Duodenal mucosa (tissue), 2 donors: ENCODE results near the gene GAPT.

Experiments
- H3K27ac ChIP-seq: one replicate; pipeline ENCODE4 v1.7.0; 2013; ENCODE audit warnings: low read depth, low read length
- H3K27me3 ChIP-seq, 2 donors: one replicate each; pipeline ENCODE4 v1.7.0; 2013; ENCODE audit warnings: low read length in 2 of 2, control low read depth in 1 of 2; ENCODE audit not compliant: insufficient read depth in 2 of 2, control insufficient read depth in 1 of 2
- H3K36me3 ChIP-seq, 2 donors: one replicate each; pipeline ENCODE4 v1.7.0; 2013; ENCODE audit warnings: low read length in 2 of 2, control low read depth in 1 of 2; ENCODE audit not compliant: insufficient read depth in 2 of 2, control insufficient read depth in 1 of 2
- H3K4me1 ChIP-seq, 2 donors: one replicate each; pipeline ENCODE4 v1.7.0; 2013; ENCODE audit warnings: low read length in 2 of 2, control low read depth in 1 of 2; ENCODE audit not compliant: insufficient read depth in 2 of 2, control insufficient read depth in 1 of 2
- H3K4me3 ChIP-seq, 2 donors: one replicate each; pipeline ENCODE4 v1.7.0; 2013; ENCODE audit warnings: low read length in 2 of 2, low read depth in 1 of 2
- H3K9ac ChIP-seq, 2 donors: one replicate each; pipeline ENCODE4 v1.7.0; 2013; ENCODE audit warnings: low read length in 2 of 2, low read depth in 1 of 2
- H3K9me3 ChIP-seq, 2 donors: one replicate each; pipeline ENCODE4 v1.7.0; 2013; ENCODE audit warnings: low read length in 2 of 2, control low read depth in 1 of 2; ENCODE audit not compliant: control insufficient read depth in 1 of 2

Gene GAPT

DNA sequence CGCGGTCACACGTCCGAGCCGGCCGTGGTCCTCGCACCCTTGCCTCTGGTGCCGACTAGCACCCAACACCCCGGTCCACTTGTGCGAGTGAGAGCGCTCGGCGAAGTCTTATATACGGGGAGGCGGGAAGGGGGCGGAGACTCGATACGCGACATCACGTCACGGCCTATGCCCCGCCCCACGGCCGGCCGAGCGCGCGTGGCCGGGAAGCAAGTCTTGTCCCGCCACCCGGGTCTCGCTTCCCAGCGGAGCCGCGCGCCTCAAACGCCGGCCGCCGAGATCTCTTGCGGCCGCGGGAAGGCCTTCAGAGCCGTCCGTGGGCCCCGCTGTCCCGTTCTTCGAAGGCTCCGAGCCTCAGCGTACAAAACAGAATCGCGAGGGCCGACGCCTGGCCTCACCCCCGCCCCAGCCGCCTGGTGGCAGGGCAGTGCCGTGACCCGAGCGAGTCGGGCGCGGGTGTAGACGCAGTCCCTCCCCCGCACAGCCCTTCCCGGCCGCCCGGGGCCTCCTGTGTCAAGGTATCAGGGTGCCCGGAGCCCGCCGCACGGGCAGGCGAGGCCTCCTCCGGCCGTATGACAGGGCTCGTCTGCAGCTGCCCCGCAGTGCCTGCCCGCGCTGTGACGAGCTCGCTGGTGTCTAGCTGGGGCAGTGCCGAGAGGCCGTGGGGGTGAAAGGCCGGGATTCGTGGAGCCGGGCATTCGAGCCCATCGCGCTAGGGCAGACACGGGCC is 31.1 kb upstream of the GAPT start, which contains the start of gene PLK2:
PLK2 (minus strand) TSS at position 85 of the 730 bp plus-strand sequence. CDS start 127 bp downstream, outside the sequence.
- H3K9me3 ChIP-seq = no peaks in the 10 kb centered on the region
- H3K27ac ChIP-seq = peak within 1 kb of the TSS; percentile 94
- H3K4me1 ChIP-seq = peaks cover 0 to 16% of the 10 kb centered on the region in 2 donors
- peak within 1 kb of the TSS; percentile 79 to 81 for H3K9ac ChIP-seq
- H3K27me3 ChIP-seq = no peaks in the 10 kb centered on the region
- peaks cover 10 to 21% of the 10 kb centered on the region in 2 donors for H3K36me3 ChIP-seq
- peak within 1 kb of the TSS; percentile 81 to 84 for H3K4me3 ChIP-seq

DNA sequence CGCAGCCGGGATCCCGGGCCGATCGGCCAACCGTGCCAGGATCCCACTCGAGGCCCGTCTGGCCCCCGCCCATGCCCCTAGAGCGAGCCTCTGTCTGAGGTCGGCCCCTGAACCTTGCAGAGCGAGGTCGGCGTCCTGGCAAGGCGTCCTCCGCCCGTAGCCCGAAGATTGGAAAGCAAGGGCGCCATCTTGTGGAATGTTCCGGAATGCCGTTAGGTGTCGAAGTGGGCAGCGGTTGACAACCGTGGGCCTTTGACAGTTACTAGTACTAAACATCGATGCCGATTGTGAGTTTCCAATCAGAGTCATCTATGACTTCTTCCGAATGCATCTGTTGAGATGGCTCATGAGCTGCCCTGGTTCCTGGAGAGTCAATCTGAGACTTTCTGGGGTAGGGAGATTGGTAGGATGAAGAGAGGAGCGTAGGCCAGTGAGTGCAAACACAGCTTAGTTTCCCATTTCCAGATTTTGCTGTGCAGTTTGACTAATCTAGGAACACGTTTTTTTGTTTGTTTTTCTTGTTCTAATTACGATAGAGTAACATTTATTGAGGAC is 30.4 kb upstream of the GAPT start:
- H3K4me3 ChIP-seq = peak overlapping the region; percentile 81 to 84
- H3K9ac ChIP-seq = peak overlapping the region; percentile 79 to 81
- no peaks in the 10 kb centered on the region for H3K9me3 ChIP-seq
- peak overlapping the region; percentile 94 for H3K27ac ChIP-seq
- H3K4me1 ChIP-seq = peaks cover 0 to 16% of the 10 kb centered on the region in 2 donors
- peaks cover 5 to 15% of the 10 kb centered on the region in 2 donors for H3K36me3 ChIP-seq
- no peaks in the 10 kb centered on the region for H3K27me3 ChIP-seq

DNA sequence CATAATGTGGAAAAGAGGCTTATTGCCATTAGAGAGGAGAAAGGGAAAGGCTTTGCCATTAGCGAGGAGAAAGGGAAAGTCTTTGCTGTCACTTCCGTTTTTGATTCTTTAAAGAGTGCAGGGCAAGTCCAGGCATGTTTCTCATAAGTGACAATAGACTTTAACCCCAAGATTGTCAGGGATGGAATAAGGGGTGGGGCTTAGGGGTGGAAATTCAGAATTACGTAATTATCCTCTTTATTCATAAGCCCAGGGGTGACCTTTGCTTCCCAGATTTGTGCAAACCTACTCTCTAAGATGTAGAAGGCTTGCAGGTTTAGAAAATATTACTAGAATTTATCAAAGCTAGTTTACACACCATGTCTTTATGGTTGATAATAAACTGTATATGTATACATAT is 29.1 kb upstream of the GAPT start:
- no peak overlapping the region for H3K27ac ChIP-seq

DNA sequence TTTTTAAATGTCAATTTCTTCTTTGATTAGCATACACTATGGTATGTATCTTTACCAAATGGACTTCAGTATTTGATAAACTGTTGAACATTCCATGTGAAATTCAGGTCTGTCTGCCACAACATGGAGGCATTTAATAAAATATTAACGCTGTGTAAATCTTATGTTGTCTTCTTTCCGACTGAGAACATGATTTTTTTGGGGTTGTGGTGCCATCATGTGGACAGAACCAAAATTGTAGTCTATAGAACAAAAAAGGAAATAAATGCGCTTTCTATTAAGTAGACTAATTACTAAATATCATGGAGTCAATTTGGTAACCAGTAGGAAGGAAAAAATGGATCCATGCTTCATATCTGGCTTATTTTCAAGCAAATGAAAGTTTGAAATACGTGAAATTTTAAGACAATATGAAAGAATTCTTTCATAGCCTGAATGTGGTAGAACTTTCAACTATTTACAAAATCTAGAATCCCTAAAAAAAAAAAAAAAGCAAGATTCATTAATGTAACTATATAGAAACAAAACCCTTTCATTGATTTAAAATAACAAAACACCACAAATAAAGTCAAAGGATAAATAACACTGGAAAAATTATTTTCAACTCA is 28.5 kb upstream of the GAPT start:
- Histone ChIP-seq H3K36me3 (no peaks in the 10 kb centered on the region), H3K9ac (peak overlapping the region in 1 of 2 donors; percentile 4), H3K27me3 (no peaks in the 10 kb centered on the region), H3K27ac (no peak overlapping the region), H3K4me1 (peaks cover 0 to 16% of the 10 kb centered on the region in 2 donors), H3K4me3 (no peak overlapping the region), H3K9me3 (no peaks in the 10 kb centered on the region)

More for the DNA sequence above, 29.1 kb upstream of the GAPT start:
- Histone ChIP-seq H3K36me3 (peaks cover 0 to 2% of the 10 kb centered on the region in 2 donors), H3K27me3 (no peaks in the 10 kb centered on the region), H3K4me1 (peaks cover 0 to 16% of the 10 kb centered on the region in 2 donors), H3K4me3 (no peak overlapping the region), H3K9me3 (no peaks in the 10 kb centered on the region), H3K9ac (peak overlapping the region in 1 of 2 donors; percentile 4)

DNA sequence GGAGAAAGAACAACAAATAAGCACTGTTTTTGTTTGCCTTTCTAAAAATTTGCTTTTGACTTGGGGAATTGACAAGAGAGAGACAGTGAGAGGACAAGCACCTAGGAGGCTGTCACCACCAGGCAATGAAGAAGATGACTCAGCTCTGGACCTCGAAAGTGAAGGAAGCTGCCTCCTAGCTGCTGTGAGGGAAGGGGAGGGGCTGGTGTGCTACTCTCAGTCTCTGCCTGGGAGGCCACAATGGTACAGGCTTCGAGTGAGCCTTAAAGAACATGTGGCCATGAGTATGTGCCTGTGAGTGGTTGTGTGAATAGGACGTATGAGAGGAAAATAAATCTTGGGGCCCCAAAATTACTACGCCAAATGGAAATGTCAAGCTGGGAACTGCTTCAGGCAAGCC is 24.3 kb upstream of the GAPT start:
- Histone ChIP-seq H3K4me1 (peaks cover 0 to 8% of the 10 kb centered on the region in 2 donors), H3K27me3 (no peaks in the 10 kb centered on the region), H3K9ac (no peak overlapping the region), H3K27ac (no peak overlapping the region), H3K36me3 (no peaks in the 10 kb centered on the region), H3K9me3 (no peaks in the 10 kb centered on the region), H3K4me3 (no peak overlapping the region)

DNA sequence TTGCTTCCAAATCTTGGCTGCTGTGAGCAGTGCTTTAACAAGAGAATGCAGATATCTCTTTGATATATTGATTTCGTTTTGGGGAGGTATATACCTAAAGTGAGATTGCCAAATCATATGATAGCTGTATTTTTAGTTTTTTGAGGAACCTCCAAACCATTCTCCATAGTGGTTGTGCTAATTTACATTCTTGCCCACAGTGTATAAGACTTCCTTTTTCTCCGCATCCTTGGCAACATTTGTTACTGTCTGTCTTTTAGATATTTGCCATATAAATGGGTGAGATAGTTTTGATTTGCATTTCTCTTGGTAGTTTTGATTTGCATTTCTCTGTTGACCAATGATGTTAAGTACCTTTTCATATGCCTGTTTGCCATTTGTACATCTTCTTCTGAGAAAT is 21.3 kb upstream of the GAPT start:
- H3K9me3 ChIP-seq = no peaks in the 10 kb centered on the region
- no peak overlapping the region for H3K9ac ChIP-seq
- no peak overlapping the region for H3K4me3 ChIP-seq
- H3K27me3 ChIP-seq = no peaks in the 10 kb centered on the region
- H3K27ac ChIP-seq = no peak overlapping the region
- H3K36me3 ChIP-seq = no peaks in the 10 kb centered on the region
- no peaks in the 10 kb centered on the region for H3K4me1 ChIP-seq

DNA sequence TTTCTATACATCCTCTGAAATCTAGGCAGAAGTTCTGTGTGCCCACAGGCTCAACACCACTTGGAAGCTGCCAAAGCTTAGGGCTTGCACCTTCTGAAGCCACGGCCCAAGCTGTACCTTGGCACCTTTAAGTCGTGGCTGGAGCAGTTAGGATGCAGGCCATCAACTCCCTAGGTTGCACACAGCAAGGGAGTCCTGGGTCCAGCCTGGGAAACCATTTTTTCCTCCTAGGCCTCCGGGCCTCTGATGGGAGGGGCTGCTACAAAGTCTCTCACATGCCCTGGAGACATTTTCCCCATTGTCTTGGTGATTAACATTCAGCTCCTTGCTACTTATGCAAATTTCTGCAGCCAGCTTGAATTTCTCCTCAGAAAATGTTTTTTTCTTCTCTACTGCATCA is 15.8 kb upstream of the GAPT start:
- no peaks in the 10 kb centered on the region for H3K9me3 ChIP-seq
- H3K27me3 ChIP-seq = no peaks in the 10 kb centered on the region
- H3K4me3 ChIP-seq = no peak overlapping the region
- H3K27ac ChIP-seq = no peak overlapping the region
- H3K36me3 ChIP-seq = no peaks in the 10 kb centered on the region
- H3K9ac ChIP-seq = no peak overlapping the region
- H3K4me1 ChIP-seq = no peaks in the 10 kb centered on the region

DNA sequence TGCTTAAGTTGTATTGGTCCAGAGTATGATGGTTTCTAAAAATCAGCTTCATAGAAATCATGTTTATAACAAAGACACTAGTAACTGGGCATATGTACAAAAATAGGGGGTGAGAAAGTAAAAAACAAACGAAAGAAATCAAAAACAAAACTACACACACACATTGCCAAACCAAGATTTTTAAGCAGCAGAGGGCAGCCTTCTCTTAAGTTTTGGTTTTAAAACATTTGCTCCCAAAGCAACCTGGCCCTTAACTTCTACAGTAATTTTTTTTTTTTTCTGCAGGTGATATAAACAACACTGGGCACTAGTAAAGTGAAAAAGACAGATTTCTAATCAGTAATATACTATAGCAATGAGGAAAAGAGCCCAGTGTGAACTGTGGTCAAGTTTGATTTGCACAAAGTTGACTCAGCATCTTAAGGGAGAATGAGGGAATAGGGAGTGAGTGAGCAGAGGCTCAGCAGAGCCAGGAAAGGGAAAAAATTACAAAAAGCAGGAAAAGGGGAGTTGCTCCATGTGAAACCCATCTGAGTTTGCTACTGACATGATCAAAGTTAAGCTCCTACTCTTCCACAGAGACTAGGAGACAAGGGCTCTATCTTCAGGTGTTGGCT is 13.4 kb upstream of the GAPT start:
- H3K36me3 ChIP-seq = no peaks in the 10 kb centered on the region
- no peaks in the 10 kb centered on the region for H3K9me3 ChIP-seq
- no peak overlapping the region for H3K27ac ChIP-seq
- H3K9ac ChIP-seq = no peak overlapping the region
- no peaks in the 10 kb centered on the region for H3K4me1 ChIP-seq
- H3K27me3 ChIP-seq = no peaks in the 10 kb centered on the region
- no peak overlapping the region for H3K4me3 ChIP-seq

DNA sequence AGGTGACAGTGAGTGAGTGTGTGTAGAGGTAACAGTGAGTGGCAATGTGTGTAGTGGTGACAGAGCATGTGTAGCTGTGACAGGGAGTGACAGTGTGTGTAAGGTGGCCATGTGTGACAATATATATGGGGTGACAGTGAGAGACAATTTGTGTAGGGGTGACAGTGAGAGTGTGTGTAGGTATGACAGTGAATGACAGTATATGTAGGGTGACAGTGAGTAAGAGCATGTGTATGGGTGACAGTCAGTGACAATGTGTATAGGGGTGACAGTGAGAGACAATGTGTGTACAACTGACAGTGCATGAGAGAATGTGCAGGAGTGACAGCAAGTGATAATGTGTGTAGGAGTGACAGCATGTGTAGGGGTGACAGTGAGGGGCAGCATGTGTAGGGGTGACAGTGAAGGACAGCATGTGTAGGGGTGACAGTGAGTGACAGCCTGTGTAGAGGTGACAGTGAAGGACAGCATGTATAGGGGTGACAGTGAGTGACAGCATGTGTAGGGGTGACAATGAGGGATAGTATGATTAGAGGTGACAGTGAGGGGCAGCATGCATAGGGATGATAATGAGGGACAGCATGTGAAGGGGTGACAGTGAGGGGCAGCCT is 10.1 kb upstream of the GAPT start:
- H3K4me1 ChIP-seq = no peaks in the 10 kb centered on the region
- H3K9me3 ChIP-seq = no peaks in the 10 kb centered on the region
- H3K4me3 ChIP-seq = no peak overlapping the region
- H3K9ac ChIP-seq = no peak overlapping the region
- no peaks in the 10 kb centered on the region for H3K27me3 ChIP-seq
- H3K36me3 ChIP-seq = no peaks in the 10 kb centered on the region
- no peak overlapping the region for H3K27ac ChIP-seq

DNA sequence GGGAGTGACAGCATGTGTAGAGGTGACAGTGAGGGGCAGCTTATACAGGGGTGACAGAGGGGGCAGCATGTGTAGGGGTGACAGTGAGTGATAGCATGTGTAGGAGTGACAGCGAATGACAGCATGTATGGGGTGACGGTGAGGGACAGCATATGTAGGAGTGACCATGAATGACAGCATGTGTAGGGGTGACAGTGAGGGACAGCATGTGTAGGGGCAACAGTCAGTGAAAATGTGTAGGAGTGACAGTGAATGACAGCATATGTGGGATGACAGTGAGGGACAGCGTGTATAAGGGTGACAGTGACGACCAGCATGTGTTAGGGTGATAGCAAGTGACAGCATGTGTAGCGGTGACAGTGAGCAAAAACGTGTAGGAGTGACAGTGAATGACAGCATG is 9.4 kb upstream of the GAPT start:
- H3K4me3 ChIP-seq = no peak overlapping the region
- H3K9ac ChIP-seq = no peak overlapping the region
- no peak overlapping the region for H3K27ac ChIP-seq
- no peaks in the 10 kb centered on the region for H3K4me1 ChIP-seq
- H3K9me3 ChIP-seq = no peaks in the 10 kb centered on the region
- no peaks in the 10 kb centered on the region for H3K36me3 ChIP-seq
- H3K27me3 ChIP-seq = no peaks in the 10 kb centered on the region
